SK-N-SH treated with all-trans-retinoic acid at 6 μM for 48 hours (cell line): ENCODE results near the gene RAB27A.
"Not testable (repeated sequence)": the region's sequence is repeated elsewhere in the genome, so short reads cannot be mapped to it uniquely, and the experiment has no call there.

Experiments used
- ATAC-seq: fragments of 200-7000 bp; cut with Tn5 transposase; 3 replicates; pipeline ENCODE4 v1.9.1; 2020; ENCODE audit warnings: mild to moderate bottlenecking, moderate library complexity
- ARNTL ChIP-seq: fragments of 450-650 bp; formaldehyde crosslinking; IDR thresholded peaks from 2 replicates; pipeline ENCODE4 v1.5.0; 2020; ENCODE audit warnings: low read depth, mild to moderate bottlenecking, moderate library complexity, borderline replicate concordance
- BACH2 ChIP-seq: fragments of 250-450 bp; sonication (Bioruptor Pico); IDR thresholded peaks from 2 replicates; pipeline ENCODE4 v1.9.0; 2021; ENCODE audit warnings: mild to moderate bottlenecking, borderline replicate concordance
- CSDC2 ChIP-seq: fragments of 250-450 bp; sonication (Bioruptor Pico); IDR thresholded peaks from 2 replicates; pipeline ENCODE4 v1.5.0; 2020; ENCODE audit warnings: mild to moderate bottlenecking, moderate library complexity
- CSRNP3 ChIP-seq: fragments of 250-450 bp; sonication (Bioruptor Pico); IDR thresholded peaks from 2 replicates; pipeline ENCODE4 v1.5.1; 2021; ENCODE audit warnings: mild to moderate bottlenecking, moderate library complexity
- GLIS3 ChIP-seq: fragments of 250-450 bp; sonication (Bioruptor Pico); IDR thresholded peaks from 2 replicates; pipeline ENCODE4 v1.5.0; 2020; ENCODE audit warnings: mild to moderate bottlenecking, moderate library complexity
- ISL1 ChIP-seq: fragments of 250-450 bp; sonication (Bioruptor Pico); IDR thresholded peaks from 2 replicates; pipeline ENCODE4 v2.1.2; 2022; ENCODE audit warnings: mild to moderate bottlenecking, moderate library complexity
- OSR1 ChIP-seq: fragments of 250-450 bp; sonication (Bioruptor Pico); IDR thresholded peaks from 2 replicates; pipeline ENCODE4 v1.8.0; 2022; ENCODE audit warnings: moderate library complexity, mild to moderate bottlenecking, inconsistent platforms
- POU6F1 ChIP-seq: fragments of 250-450 bp; sonication (Bioruptor Pico); IDR thresholded peaks from 2 replicates; pipeline ENCODE4 v1.8.0; 2021; ENCODE audit warnings: low read depth, mild to moderate bottlenecking, moderate library complexity, borderline replicate concordance
- PPARA ChIP-seq: fragments of 250-450 bp; sonication (Bioruptor Pico); IDR thresholded peaks from 2 replicates; pipeline ENCODE4 v1.5.0; 2020; ENCODE audit warnings: mild to moderate bottlenecking, borderline replicate concordance
- RARB ChIP-seq: fragments of 250-450 bp; sonication (Bioruptor Pico); IDR thresholded peaks from 2 replicates; pipeline ENCODE4 v1.8.0; 2021; ENCODE audit warnings: mild to moderate bottlenecking, moderate library complexity
- SNAI2 ChIP-seq: fragments of 250-450 bp; sonication (Bioruptor Pico); IDR thresholded peaks from 2 replicates; pipeline ENCODE4 v1.5.0; 2020; ENCODE audit warnings: mild to moderate bottlenecking, moderate library complexity
- TCF4 ChIP-seq: fragments of 250-450 bp; sonication (Bioruptor Pico); IDR thresholded peaks from 2 replicates; pipeline ENCODE4 v1.8.0; 2021; ENCODE audit warnings: mild to moderate bottlenecking, moderate library complexity, borderline replicate concordance
- TOX ChIP-seq: fragments of 250-450 bp; sonication (Bioruptor Pico); IDR thresholded peaks from 2 replicates; pipeline ENCODE4 v1.8.0; 2021; ENCODE audit warnings: mild to moderate bottlenecking, moderate library complexity, borderline replicate concordance
- TSHZ2 ChIP-seq: fragments of 250-450 bp; sonication (Bioruptor Pico); IDR thresholded peaks from 2 replicates; pipeline ENCODE4 v1.5.0; 2020; ENCODE audit warnings: mild to moderate bottlenecking, moderate library complexity
- ZC3H10 ChIP-seq: fragments of 250-450 bp; sonication (Bioruptor Pico); IDR thresholded peaks from 2 replicates; pipeline ENCODE4 v1.5.1; 2021; ENCODE audit warnings: mild to moderate bottlenecking, moderate library complexity
- ZFP30 ChIP-seq: fragments of 450-650 bp; formaldehyde crosslinking; IDR thresholded peaks from 2 replicates; pipeline ENCODE4 v1.5.0; 2022; ENCODE audit warnings: mild to moderate bottlenecking, moderate library complexity
- ZNF70 ChIP-seq: fragments of 450-650 bp; formaldehyde crosslinking; IDR thresholded peaks from 2 replicates; pipeline ENCODE4 v1.5.0; 2020; ENCODE audit warnings: mild to moderate bottlenecking, moderate library complexity
- ZNF8 ChIP-seq: fragments of 450-650 bp; formaldehyde crosslinking; IDR thresholded peaks from 2 replicates; pipeline ENCODE4 v1.5.0; 2020; ENCODE audit warnings: mild to moderate bottlenecking, moderate library complexity

The RAB27A gene

GRCh38 chr15:55253580-55253979 lies 36.0 kb downstream of the RAB27A start:
- no peak for ATAC-seq
- TF ChIP-seq ZFP30 (CRISPR knock-in tag) (no peak), TSHZ2 (CRISPR knock-in tag) (no peak), RARB (CRISPR knock-in tag) (no peak), ARNTL (CRISPR knock-in tag) (no peak), PPARA (no peak), ISL1 (CRISPR knock-in tag) (no peak)

GRCh38 chr15:55252201-55252600 lies 37.4 kb downstream of the RAB27A start:
- not testable (repeated sequence) for ATAC-seq

- ATAC-seq = no peak
- TF ChIP-seq ZFP30 (CRISPR knock-in tag) (no peak), POU6F1 (CRISPR knock-in tag) (no peak), ZNF70 (CRISPR knock-in tag) (no peak), ISL1 (CRISPR knock-in tag) (no peak), GLIS3 (no peak)
Observed at GRCh38 chr15:55250941-55251340, 38.7 kb downstream of the RAB27A start.

GRCh38 chr15:55250392-55250791 lies 39.2 kb downstream of the RAB27A start:
- TF ChIP-seq POU6F1 (CRISPR knock-in tag) (no peak), CSRNP3 (CRISPR knock-in tag) (no peak), ZC3H10 (CRISPR knock-in tag) (no peak), OSR1 (CRISPR knock-in tag) (no peak), ZNF8 (no peak), GLIS3 (no peak), RARB (CRISPR knock-in tag) (no peak), TOX (CRISPR knock-in tag) (no peak), ZNF70 (CRISPR knock-in tag) (no peak), TSHZ2 (CRISPR knock-in tag) (no peak), CSDC2 (CRISPR knock-in tag) (no peak), BACH2 (no peak), ARNTL (CRISPR knock-in tag) (no peak), TCF4 (CRISPR knock-in tag) (no peak), ISL1 (CRISPR knock-in tag) (no peak), SNAI2 (CRISPR knock-in tag) (no peak)
- no peak for ATAC-seq

- not testable (repeated sequence) for ATAC-seq
Observed at GRCh38 chr15:55249885-55250284, 39.7 kb downstream of the RAB27A start.
